K562 (cell line): Measurements from ENCODE around the gene PCSK5. TPM values are rescaled to one million over a fixed set of nuclear protein-coding genes. Genes with fewer than 3 reads are reported as not detected.

Experiments
- ATAC-seq: fragments of 200-7000 bp; cut with Tn5 transposase; 3 replicates; pipeline ENCODE4 v1.9.1; 2020; ENCODE audit warnings: moderate library complexity
- BruUV-seq: library from RNA; stranded (reverse); fragments of 400-500 nt; replicated peaks from 2 replicates; lab custom pipeline; 2021; lab: Mats Ljungman, UMichigan
- CTCF ChIA-PET: fragments of 300-600 bp; formaldehyde crosslinking; extraction: SDS; loops from one replicate; lab custom pipeline; 2021; ENCODE audit warnings: low intra/inter-chr PET ratio; lab: Yijun Ruan, JAX
- POLR2A ChIA-PET: fragments of 300-600, 350-650 bp; sonication (Branson Sonifier 250); formaldehyde crosslinking; extraction: SDS; loops from one replicate; lab custom pipeline; 2021; ENCODE audit warnings: antibody characterized with exemption, inconsistent platforms; lab: Yijun Ruan, JAX
- DNase-seq, 4 experiments: peaks; one replicate each; pipeline versions ENCODE4 v3.0.0 to v3.0.0-alpha.2; 2011 to 2018; ENCODE audit warnings: low spot score in 3 of 4, mixed read lengths in 3 of 4; ENCODE audit errors: extremely low read depth in 1 of 4
- FAIRE-seq: peaks from 2 replicates; lab custom pipeline; 2011; peaks lifted over from hg19 to GRCh38; lab: Jason Lieb, UNC
- H2AFZ ChIP-seq: 2 replicates; pipeline ENCODE4 v1.6.0; 2011; ENCODE audit warnings: low read depth, low read length, control low read depth, inconsistent platforms
- H3K27ac ChIP-seq: fragments of 200-600 bp; 3 replicates; pipeline ENCODE4 v1.8.0; 2011; ENCODE audit warnings: low read depth, mild to moderate bottlenecking, control low read depth, inconsistent platforms, low read length, moderate library complexity, mixed read lengths; ENCODE audit errors: extremely low read depth
- H3K27me3 ChIP-seq, 2 experiments: fragments of 300-600 bp in 1 of 2; 2 replicates in 1 of 2; 3 replicates in 1 of 2; pipeline versions ENCODE4 v1.6.0 to v1.8.0; 2011; ENCODE audit warnings: inconsistent platforms in 2 of 2, low read length in 2 of 2, mild to moderate bottlenecking in 1 of 2, mixed read lengths in 1 of 2, moderate library complexity in 1 of 2; ENCODE audit not compliant: control insufficient read depth in 2 of 2, insufficient read depth in 2 of 2
- H3K36me3 ChIP-seq: fragments of 300-600 bp; 3 replicates; pipeline ENCODE4 v1.8.0; 2011; ENCODE audit warnings: mild to moderate bottlenecking, low read length, inconsistent platforms; ENCODE audit not compliant: control insufficient read depth, insufficient read depth
- H3K4me1 ChIP-seq, 2 experiments: fragments of 200-600 bp in 1 of 2; replicated peaks in 1 of 2; 2 replicates in 1 of 2; 3 replicates in 1 of 2; pipeline versions ENCODE4 v1.5.1 to v1.8.0; 2011; ENCODE audit warnings: inconsistent platforms in 2 of 2, low read length in 2 of 2, mild to moderate bottlenecking in 1 of 2, mixed read lengths in 1 of 2, moderate library complexity in 1 of 2; ENCODE audit not compliant: control insufficient read depth in 2 of 2, insufficient read depth in 2 of 2
- H3K4me2 ChIP-seq: 2 replicates; pipeline ENCODE4 v1.6.1; 2011; ENCODE audit warnings: low read length, control low read depth, inconsistent platforms, mixed read lengths; ENCODE audit not compliant: insufficient read depth
- H3K4me3 ChIP-seq: fragments of 200-600 bp; sonication (generic), shearing (Covaris generic); 2 replicates; pipeline ENCODE4 v1.5.1; 2016; ENCODE audit warnings: control low read depth, inconsistent platforms
- H3K79me2 ChIP-seq: fragments of 200-600 bp; 3 replicates; pipeline ENCODE4 v1.8.0; 2011; ENCODE audit warnings: low read length, inconsistent platforms; ENCODE audit not compliant: control insufficient read depth, insufficient read depth
- H3K9ac ChIP-seq, 2 experiments: 2 replicates each; pipeline versions ENCODE4 v1.6.0 to v1.6.1; 2011; ENCODE audit warnings: low read depth in 2 of 2, low read length in 2 of 2, control low read depth in 1 of 2, inconsistent platforms in 1 of 2, mild to moderate bottlenecking in 1 of 2, mixed read lengths in 1 of 2; ENCODE audit not compliant: insufficient read depth in 1 of 2
- H3K9me1 ChIP-seq: one replicate; pipeline ENCODE4 v1.6.0; 2011; ENCODE audit warnings: inconsistent platforms, mild to moderate bottlenecking, low read length, moderate library complexity; ENCODE audit not compliant: control insufficient read depth, insufficient read depth
- H3K9me3 ChIP-seq: replicated peaks from 2 replicates; pipeline ENCODE4 v1.5.1; 2011; ENCODE audit warnings: low read depth, low read length, inconsistent platforms; ENCODE audit not compliant: control insufficient read depth, insufficient read depth
- H4K20me1 ChIP-seq: replicated peaks from 2 replicates; pipeline ENCODE4 v1.6.1; 2011; ENCODE audit warnings: low read length, inconsistent platforms, mixed read lengths; ENCODE audit not compliant: control insufficient read depth, insufficient read depth
- HDAC3 ChIP-seq: fragments of 450-650 bp; IDR thresholded peaks from 2 replicates; pipeline ENCODE4 v1.6.1; 2018; ENCODE audit warnings: borderline replicate concordance, mild to moderate bottlenecking, moderate library complexity; ENCODE audit not compliant: partially characterized antibody
- KDM1A ChIP-seq, 2 experiments: fragments of 450-650 bp; IDR thresholded peaks; 2 replicates each; pipeline ENCODE4 v1.6.1; 2016; ENCODE audit warnings: mild to moderate bottlenecking in 2 of 2
- PML ChIP-seq: IDR thresholded peaks from 2 replicates; pipeline ENCODE4 v1.6.1; 2012; ENCODE audit warnings: low read length, inconsistent platforms
- SIRT6 ChIP-seq: IDR thresholded peaks from one replicate; pipeline ENCODE4 v1.6.1; 2012; ENCODE audit warnings: low read depth, mild to moderate bottlenecking, control low read depth, inconsistent platforms, low read length, moderate library complexity
- ZNF197 ChIP-seq: fragments of 200-800 bp; sonication (Bioruptor generic); IDR thresholded peaks from 2 replicates; pipeline ENCODE4 v1.6.1; 2016; ENCODE audit warnings: low read depth, missing genetic modification characterization, missing compliant biosample characterization
- WGBS: fragments of 100-300 bp; shearing (Covaris generic); methylation state at CpG from one replicate; pipeline ENCODE4 v1.1.6; 2016; ENCODE audit warnings: low coverage, mixed read lengths; ENCODE audit not compliant: insufficient coverage; ENCODE audit errors: missing lambda C conversion rate; 5-methylcytosine and 5-hydroxymethylcytosine counted together
- in situ Hi-C: fragments of 300-500 bp; cut with MboI; formaldehyde crosslinking; loops from 4 replicates; pipeline ENCODE4 v1.15.0; 2018; ENCODE audit warnings: inconsistent platforms, mixed read lengths
- intact Hi-C: fragments of 100-400 bp; cut with micrococcal nuclease; formaldehyde crosslinking; loops from 2 replicates; pipeline ENCODE4 v1.14.2; 2022
- polyA plus RNA-seq, 8 experiments: library from polyadenylated mRNA; depleted of rRNA in 4 of 8; stranded (reverse) in 5 of 8; unstranded in 3 of 8; fragments of >200 nt; fragmentation: Nextera tagmentation in 2 of 8; fragmentation: Illumina TruSeq in 1 of 8; extraction: Ambion mirVana in 2 of 8; extraction: Trizol in 1 of 8; gene quantifications; 2 replicates each; pipeline versions ENCODE4 v1.2.1 to v1.2.3, GENCODE V29; 2011 to 2014; ENCODE audit warnings: inconsistent platforms in 1 of 8, missing spikeins in 1 of 8
- total RNA-seq, 7 experiments: library from RNA; depleted of rRNA in 6 of 7; stranded (reverse); fragments of >200 nt in 6 of 7; fragmentation: Illumina TruSeq in 2 of 7; extraction: Trizol in 2 of 7; gene quantifications; 2 replicates each; pipeline versions ENCODE4 v1.2.1 to v1.2.3, GENCODE V29; 2011 to 2021; ENCODE audit warnings: low replicate concordance in 1 of 7
- TF ChIP-seq, protein P1 (sequence below): fragments of 250-450 bp; sonication (Bioruptor Pico); IDR thresholded peaks from 2 replicates; pipeline ENCODE4 v1.9.0; 2021; ENCODE audit warnings: mild to moderate bottlenecking
- TF ChIP-seq, protein P2 (sequence below), 2 experiments: fragments of 200-800 bp in 1 of 2; sonication (Bioruptor generic) in 1 of 2; sonication (generic) in 1 of 2; formaldehyde crosslinking in 1 of 2; IDR thresholded peaks in 1 of 2; conservative IDR thresholded peaks in 1 of 2; 2 replicates each; pipeline versions ENCODE4 v1.5.0 to v1.6.1; 2016 to 2020; ENCODE audit warnings: missing compliant biosample characterization in 1 of 2, missing genetic modification characterization in 1 of 2, missing genetic modification reagents in 1 of 2

The PCSK5 gene
- total and polyA plus RNA-seq, 9 of the 15 experiments (the other 6 are each of a cell fraction or from before 2014, with no cell fraction given): not detected

DNA sequence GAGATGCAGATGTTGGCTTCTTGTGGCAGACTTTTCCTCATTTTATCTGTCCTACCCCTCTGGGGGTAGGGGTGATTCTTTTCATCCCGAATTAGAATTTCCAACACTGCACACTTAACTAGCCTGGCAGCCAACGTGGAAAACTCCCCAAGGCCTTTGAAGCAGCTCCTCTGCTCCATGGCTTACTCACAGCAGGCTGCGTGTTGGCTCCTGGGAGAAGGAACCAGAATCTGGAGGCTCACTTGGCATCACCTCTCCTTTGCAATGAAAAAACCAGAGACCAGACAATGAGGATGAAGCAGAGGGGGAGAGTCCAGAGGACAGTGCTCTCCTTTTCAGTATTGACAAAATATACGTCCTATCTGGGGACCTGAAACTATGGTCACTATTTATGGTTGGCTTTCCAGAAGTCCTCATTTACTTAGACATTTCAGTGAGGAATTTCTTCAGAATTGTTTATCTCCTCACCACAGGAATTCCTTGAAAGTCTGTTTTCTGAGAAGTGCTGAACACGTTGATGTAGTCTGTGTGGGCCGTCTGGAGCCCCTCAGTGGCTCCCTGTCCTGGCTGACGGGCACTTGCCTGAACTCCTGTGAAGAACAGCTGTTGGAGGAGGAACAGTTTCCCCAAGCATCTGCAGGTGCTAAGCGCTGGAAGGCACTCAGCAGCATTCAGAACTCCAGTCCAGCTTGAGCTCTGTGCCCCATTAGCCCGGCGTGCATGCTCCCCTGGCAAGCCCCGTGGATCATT, 272.5 kb downstream of the PCSK5 start:
- POLR2A ChIA-PET: interaction anchor here (0.6 kb wide), 1 partner anchor 344 kb away, joined by 6 read pairs; no protein-coding TSS in a partner anchor
- Histone ChIP-seq H3K79me2 (no peaks in the 10 kb centered on the region), H3K4me1 (no peaks in the 10 kb centered on the region), H3K4me3 (no peak overlapping the region), H3K9me3 (no peaks in the 10 kb centered on the region), H2AFZ (no peak overlapping the region), H3K27ac (no peak overlapping the region), H4K20me1 (no peaks in the 10 kb centered on the region), H3K4me2 (no peak overlapping the region), H3K36me3 (no peaks in the 10 kb centered on the region), H3K27me3 (peaks cover 0 to 7% of the 10 kb centered on the region in 2 experiments; a peak in 1 of 5 replicates), H3K9ac (no peak overlapping the region), H3K9me1 (no peaks in the 10 kb centered on the region)
- DNase-seq (no peak), ATAC-seq (no peak), FAIRE-seq (no peak)
- TF ChIP-seq KDM1A (IDR thresholded peaks at IDR 0.05) (no peak), ZNF197 (no peak), PML (no peak), HDAC3 (no peak), SIRT6 (no peak)
- TF ChIP-seq, protein P1, sequence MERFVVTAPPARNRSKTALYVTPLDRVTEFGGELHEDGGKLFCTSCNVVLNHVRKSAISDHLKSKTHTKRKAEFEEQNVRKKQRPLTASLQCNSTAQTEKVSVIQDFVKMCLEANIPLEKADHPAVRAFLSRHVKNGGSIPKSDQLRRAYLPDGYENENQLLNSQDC (CRISPR knock-in tag): no peak
- TF ChIP-seq, protein P2, sequence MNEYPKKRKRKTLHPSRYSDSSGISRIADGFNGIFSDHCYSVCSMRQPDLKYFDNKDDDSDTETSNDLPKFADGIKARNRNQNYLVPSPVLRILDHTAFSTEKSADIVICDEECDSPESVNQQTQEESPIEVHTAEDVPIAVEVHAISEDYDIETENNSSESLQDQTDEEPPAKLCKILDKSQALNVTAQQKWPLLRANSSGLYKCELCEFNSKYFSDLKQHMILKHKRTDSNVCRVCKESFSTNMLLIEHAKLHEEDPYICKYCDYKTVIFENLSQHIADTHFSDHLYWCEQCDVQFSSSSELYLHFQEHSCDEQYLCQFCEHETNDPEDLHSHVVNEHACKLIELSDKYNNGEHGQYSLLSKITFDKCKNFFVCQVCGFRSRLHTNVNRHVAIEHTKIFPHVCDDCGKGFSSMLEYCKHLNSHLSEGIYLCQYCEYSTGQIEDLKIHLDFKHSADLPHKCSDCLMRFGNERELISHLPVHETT (CRISPR knock-in tag; conservative IDR thresholded peaks at IDR 0.05 in 1 of 2, IDR thresholded peaks at IDR 0.05 in 1 of 2): no peak
- BruUV-seq: no TSS peak
- intact Hi-C loops (no loop called here), in situ Hi-C loops (no loop called here)
- CTCF ChIA-PET: no interaction called here
- WGBS: 0% methylated on average over 6 of the region's 11 CpGs
